ENCODE measurements around the gene SEBOX.

DNA sequence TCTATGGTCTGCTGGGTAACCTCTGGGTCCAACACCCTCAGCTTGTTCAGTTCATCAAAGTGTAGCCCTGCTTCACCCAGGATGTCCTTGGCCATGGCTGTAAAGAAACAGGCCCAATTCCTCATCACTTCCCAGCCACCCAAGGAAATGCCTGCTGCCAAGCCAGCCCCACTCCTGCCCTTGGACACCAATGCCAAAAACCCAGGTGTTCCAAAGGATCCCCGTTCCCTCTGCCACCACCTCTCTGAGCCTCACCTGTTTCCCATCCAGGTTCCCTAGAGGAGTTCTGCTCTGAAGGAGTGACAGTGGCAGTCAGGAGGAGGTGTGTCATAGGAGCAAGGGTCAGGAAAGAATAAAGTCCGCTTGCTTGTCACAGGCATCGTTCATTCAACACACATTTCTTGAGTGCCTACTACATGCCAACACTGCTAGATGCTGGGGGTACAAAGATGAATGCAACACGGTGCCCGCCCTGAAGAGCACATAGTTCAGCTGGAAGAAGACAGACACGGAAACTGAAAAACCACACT is 33.0 kb downstream of the SEBOX start:
- no peak for TF ChIP-seq CREB1 (CRISPR knock-in tag; IDR thresholded peaks at IDR 0.05; ENCODE audit: low read depth)
- no peak for TF ChIP-seq CTCF (conservative IDR thresholded peaks at IDR 0.05; ENCODE audit: low read depth in 2 of 2)
- no peak for TF ChIP-seq EZH2 (IDR thresholded peaks at IDR 0.05; ENCODE audit: low read depth, unreplicated experiment)
- no peak for TF ChIP-seq POLR2AphosphoS5 (IDR thresholded peaks at IDR 0.05; ENCODE audit: low read depth)
- TF ChIP-seq REST (IDR thresholded peaks at IDR 0.05; ENCODE audit: unreplicated experiment): no peak
- no peak for TF ChIP-seq EZH2phosphoT487 (IDR thresholded peaks at IDR 0.05; ENCODE audit: unreplicated experiment)
- TF ChIP-seq ZNF331 (CRISPR knock-in tag; IDR thresholded peaks at IDR 0.05; ENCODE audit: low read depth): no peak
- no peak for TF ChIP-seq JUNB (IDR thresholded peaks at IDR 0.05; ENCODE audit: unreplicated experiment)
- no peak for TF ChIP-seq ZNF114 (CRISPR knock-in tag; IDR thresholded peaks at IDR 0.05)
- TF ChIP-seq ETS1 (IDR thresholded peaks at IDR 0.05): no peak
- no peak for TF ChIP-seq STAT1 (IDR thresholded peaks at IDR 0.05; ENCODE audit: unreplicated experiment)
- no peak for TF ChIP-seq NANOG (IDR thresholded peaks at IDR 0.05; ENCODE audit: borderline replicate concordance)
